ENCODE results near the gene AHSP.
"Not testable (repeated sequence)": the region's sequence is repeated elsewhere in the genome, so short reads cannot be mapped to it uniquely, and the experiment has no call there.

Gene AHSP, protein sequence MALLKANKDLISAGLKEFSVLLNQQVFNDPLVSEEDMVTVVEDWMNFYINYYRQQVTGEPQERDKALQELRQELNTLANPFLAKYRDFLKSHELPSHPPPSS

GRCh38 chr16:31527734-31528274 lies at the start of gene AHSP:
TSS of gene AHSP (plus strand) at chr16:31527900. CDS start at chr16:31528140, 240 bp downstream.
- no peak for DNase-seq (ENCODE audit: low read depth in 2 of 2)

DNA sequence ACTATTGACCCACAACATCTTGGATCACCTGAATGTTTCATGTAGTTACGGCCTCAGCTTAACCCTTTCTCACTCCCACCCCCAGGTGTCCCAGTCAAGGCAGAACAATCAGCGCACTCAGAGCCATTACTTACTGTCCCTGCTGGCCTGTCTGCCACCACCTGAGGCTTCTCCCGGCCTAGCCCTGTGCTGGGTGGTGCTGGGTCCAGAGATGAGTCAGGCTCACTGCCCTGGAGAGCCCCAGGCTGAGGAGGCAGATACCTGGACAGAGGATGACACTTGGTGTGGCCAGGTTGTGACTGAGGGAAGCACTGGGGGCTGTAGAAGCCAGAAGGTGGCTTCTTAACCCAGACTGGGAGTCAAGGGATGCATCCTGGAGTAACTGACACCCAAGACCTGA lies 48.7 kb upstream of the AHSP start:
- no peak for DNase-seq (ENCODE audit: low read depth in 2 of 2)

DNA sequence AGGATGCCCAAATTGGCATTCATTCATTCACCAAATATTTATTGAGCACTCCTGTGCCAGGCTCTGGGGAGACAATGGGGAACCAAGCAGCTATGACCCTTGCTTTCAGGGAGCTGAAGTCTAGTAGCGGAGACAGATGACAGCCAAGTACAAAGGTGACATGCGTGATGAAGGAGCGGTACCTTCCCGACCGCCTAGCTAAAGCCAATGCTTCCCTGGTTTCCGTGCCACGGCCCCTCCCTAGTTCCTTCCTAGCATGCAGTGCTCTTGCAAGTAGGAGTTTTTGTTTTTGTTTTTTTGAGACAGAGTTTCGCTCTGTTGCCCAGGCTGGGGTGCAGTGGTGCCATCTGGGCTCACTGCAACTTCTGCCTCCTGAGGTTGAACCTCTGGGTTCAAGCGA lies 47.9 kb upstream of the AHSP start:
- DNase-seq (ENCODE audit: low read depth in 2 of 2): no peak

DNA sequence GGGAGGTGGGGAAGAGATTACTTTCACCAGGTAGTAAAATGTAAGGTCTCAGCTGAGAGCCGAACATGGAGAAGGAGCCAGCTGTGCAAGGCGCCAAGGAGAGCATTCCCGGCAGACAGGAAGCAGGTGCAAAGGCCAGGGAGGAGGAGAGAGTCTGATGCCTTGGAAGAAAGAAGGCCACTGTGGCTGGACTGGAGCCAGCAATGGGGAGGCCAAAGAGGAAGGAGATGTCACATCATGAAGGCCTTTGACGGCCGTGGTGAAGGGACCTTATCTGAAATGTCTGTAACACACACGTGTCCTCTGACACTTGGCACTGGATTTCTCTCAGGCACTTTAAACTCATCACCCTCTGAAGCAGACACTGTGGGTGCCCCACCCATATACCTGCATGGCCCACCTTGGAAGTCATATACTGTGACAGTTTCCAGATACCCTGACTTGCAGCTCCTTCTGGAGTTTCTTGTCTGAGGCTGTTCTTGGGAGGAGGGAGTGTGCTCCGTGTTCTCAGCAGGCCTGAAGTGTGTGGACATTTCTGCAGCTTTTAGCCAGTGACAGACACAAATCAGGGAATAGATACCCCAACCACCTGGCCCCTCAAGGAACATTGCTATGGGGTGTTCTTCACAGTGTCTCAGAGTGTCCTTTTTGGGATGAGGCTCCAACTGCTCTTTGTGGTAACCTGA lies 46.7 kb upstream of the AHSP start:
- no peak for DNase-seq (ENCODE audit: low read depth in 2 of 2)

DNA sequence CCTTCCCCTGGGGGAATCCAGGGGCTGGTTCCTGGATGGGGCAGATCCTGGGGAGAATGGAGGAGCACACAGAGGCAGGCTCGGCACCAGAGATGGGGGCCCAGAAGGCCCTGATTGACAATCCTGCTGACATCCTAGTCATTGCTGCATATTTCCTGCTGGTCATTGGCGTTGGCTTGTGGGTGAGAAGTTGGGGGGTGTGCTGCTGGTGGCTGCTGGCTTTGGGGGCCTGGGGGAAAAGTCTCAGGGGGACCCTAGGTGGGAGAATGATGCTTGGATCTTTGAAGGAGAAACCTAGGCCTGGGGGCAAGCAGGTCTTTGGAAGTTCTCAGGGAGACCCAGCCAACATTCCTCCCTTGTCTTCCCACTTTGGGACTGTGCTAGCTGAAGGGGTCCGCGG lies 44.6 kb upstream of the AHSP start, which contains the start of gene SLC5A2:
Gene SLC5A2 (plus strand): TSS at position 43 of the 400 bp plus-strand sequence. CDS start 14 bp downstream, at position 57.
- DNase-seq (ENCODE audit: low read depth in 2 of 2): no peak

DNA sequence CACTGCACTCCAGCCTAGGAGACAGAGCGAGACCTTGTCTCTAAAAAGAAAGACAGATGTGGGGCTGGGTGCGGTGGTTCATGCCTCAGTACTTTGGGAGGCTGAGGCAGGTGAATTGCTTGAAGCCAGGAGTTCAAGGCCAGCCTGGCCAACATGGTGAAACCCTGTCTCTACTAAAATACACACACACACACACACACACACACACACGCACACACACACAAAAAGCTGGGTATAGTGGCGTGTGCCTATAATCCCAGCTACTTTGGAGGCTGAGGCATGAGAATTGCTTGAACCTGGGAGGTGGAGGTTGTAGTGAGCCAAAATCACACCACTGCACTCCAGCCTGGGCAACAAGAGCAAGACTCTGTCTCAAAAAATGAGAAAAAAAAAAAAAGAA lies 43.7 kb upstream of the AHSP start:
- DNase-seq (ENCODE audit: low read depth in 2 of 2): not testable (repeated sequence)

DNA sequence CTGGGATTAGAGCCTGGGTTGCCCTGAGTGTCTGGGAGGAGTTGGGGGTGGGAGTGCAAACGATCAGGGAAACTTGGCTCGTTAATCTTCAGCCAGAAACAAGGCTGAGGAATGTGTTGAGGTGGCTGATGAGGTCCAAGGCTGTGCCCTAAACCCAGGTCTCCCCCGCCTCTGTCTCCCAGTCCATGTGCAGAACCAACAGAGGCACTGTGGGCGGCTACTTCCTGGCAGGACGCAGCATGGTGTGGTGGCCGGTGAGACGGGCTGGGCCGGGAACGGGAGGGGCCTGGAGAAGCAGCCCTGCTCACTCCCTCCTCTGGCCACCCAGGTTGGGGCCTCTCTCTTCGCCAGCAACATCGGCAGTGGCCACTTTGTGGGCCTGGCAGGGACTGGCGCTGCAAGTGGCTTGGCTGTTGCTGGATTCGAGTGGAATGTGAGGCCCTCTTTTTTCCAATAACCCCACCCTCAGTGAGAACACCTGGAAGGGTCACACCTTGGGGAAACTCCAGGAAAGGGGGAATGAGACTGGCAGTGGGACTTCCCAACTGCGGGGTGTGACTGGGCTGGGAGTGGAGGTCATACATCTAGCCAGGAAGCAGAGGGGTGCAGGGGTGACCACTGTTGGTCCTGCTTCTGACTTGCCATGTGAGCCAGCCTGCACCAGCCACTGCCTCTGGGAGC lies 43.1 kb upstream of the AHSP start:
- no peak for DNase-seq (ENCODE audit: low read depth in 2 of 2)

GRCh38 chr16:31485571-31485970 lies 42.1 kb upstream of the AHSP start:
- no peak for DNase-seq (ENCODE audit: low read depth in 2 of 2)

GRCh38 chr16:31486045-31486444 lies 41.7 kb upstream of the AHSP start:
- DNase-seq (ENCODE audit: low read depth in 2 of 2): no peak

DNA sequence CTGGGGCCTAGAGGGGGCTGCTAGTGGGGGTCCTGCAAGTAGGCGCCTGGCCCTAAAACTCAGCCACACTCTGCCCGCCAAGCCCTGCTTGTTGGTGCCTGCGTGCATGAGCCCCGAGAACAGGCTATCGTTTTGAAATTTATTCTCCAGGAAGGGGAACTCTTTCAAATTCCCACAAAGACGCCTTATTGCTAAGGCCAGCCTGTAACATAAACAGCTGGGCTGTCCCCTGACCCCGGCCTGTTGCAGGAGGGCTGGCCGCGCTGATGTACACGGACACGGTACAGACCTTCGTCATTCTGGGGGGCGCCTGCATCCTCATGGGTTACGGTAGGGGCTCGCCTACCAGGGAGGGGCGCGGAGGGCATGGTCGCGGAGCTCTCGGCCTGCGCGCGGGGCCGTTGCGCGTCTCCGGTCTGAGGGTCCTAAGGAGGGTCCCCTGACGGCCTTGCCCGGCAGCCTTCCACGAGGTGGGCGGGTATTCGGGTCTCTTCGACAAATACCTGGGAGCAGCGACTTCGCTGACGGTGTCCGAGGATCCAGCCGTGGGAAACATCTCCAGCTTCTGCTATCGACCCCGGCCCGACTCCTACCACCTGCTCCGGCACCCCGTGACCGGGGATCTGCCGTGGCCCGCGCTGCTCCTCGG lies 40.5 kb upstream of the AHSP start:
- no peak for DNase-seq (ENCODE audit: low read depth in 2 of 2)

GRCh38 chr16:31487720-31488467 lies 39.8 kb upstream of the AHSP start:
- DNase-seq (ENCODE audit: low read depth in 2 of 2): peak; percentile 35 to 46

DNA sequence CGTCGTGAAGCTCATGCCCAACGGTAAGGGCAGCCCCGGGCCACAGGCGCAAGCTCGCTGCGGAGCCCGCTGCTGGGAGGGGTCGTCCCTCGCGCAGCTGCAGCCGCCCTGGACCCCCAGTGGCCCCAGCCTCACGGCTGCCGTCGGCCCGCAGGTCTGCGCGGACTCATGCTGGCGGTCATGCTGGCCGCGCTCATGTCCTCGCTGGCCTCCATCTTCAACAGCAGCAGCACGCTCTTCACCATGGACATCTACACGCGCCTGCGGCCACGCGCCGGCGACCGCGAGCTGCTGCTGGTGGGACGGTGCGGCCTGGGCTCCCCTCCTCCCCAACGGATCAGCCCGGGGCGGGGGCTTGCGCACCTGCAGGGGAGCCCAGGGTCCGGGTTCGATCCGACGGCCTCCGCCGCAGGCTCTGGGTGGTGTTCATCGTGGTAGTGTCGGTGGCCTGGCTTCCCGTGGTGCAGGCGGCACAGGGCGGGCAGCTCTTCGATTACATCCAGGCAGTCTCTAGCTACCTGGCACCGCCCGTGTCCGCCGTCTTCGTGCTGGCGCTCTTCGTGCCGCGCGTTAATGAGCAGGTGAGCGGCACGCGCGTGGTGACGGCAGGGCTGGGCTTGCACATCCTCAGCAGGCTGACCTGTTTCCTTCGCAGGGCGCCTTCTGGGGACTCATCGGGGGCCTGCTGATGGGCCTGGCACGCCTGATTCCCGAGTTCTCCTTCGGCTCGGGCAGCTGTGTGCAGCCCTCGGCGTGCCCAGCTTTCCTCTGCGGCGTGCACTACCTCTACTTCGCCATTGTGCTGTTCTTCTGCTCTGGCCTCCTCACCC lies 39.0 kb upstream of the AHSP start:
- DNase-seq (ENCODE audit: low read depth in 2 of 2): no peak

- no peak for DNase-seq (ENCODE audit: low read depth in 2 of 2)
Measured at GRCh38 chr16:31489298-31489564, 38.5 kb upstream of the AHSP start.

DNA sequence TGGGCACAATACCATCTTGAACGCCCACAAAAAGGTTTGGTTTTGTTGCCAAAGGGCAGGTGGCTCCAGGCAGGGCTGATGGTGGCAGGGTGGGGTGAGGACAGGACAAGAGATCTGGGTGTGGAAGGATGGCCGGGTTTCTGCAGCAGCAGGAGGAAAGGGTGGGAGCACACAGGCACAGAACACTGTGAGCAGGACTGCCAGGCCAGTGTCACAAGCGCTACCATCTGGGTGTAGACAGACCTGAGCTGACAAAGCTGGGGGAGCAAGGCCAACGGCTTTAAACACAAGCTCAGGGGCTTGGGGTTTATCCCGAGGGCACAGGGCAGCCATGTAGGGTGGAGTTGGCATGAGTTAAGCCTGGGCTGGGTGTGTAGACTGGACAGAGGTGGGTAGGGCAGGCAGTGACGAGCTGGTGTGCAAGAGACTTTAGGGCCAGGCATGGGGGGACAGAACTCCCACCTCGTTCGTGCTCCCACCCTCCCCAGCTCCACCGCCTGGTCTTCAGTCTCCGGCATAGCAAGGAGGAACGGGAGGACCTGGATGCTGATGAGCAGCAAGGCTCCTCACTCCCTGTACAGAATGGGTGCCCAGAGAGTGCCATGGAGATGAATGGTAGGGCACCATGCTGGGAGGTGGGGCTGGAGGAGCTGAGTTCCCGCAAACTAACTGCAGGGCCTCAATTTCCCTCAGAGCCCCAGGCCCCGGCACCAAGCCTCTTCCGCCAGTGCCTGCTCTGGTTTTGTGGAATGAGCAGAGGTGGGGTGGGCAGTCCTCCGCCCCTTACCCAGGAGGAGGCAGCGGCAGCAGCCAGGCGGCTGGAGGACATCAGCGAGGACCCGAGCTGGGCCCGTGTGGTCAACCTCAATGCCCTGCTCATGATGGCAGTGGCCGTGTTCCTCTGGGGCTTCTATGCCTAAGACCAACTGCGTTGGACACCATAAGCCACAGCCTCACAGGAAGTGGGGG lies 37.8 kb upstream of the AHSP start:
- DNase-seq (ENCODE audit: low read depth in 2 of 2): no peak

DNA sequence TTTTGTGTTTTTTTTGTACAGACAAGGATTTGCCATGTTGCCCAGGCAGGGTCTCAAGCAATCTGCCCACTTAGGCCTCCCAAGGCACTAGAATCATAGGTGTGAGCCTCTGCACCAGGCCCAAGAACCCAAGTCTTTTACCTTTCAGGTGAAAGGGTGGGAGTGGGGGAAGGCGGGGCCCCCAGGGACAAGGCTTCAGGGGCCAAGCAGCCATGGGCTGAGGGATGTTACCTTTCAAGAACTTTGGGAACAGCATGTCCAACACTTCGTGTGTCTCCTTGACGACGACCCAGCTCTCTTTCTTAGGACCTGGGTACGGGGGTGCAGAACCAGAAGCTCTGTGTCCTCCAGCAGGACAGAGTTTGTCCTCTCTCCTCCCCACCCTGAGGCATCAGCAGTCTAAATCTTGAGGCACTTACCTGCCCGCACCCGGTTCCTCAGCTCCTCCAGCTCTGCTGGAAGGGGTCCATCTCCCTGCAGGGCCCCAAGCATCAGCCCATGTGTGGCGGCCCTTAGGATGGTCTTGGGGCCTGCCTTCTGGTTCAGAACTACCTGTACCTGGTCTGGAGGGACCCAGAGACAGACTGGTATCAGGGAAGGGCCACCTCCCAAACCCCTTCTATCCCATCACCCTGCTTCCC lies 35.8 kb upstream of the AHSP start:
- DNase-seq (ENCODE audit: low read depth in 2 of 2): no peak

GRCh38 chr16:31493506-31494125 lies 34.1 kb upstream of the AHSP start:
- DNase-seq (ENCODE audit: low read depth in 2 of 2): no peak

- no peak for DNase-seq (ENCODE audit: low read depth in 2 of 2)
Measured at GRCh38 chr16:31496670-31497069, 31.0 kb upstream of the AHSP start.

GRCh38 chr16:31498493-31498892 lies 29.2 kb upstream of the AHSP start:
- no peak for DNase-seq (ENCODE audit: low read depth in 2 of 2)

DNA sequence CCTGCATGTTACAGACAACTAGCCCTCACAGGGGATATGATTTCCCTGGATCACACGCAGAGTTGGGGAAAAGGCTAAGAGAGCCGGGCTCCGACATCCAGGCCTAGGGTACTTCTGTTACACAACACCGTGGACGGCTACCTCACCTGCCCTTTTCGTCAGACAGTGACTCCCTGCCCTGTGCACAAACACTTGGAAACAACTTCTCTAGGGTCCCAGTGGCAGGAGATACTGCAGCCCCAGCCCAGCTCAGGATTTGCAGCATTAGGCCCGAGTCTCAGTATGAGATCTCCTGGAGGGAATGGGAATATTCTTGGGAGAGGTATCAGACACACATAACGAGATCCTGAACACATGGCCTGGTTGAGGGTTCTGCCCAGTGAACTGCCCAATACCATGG lies 27.8 kb upstream of the AHSP start:
- DNase-seq (ENCODE audit: low read depth in 2 of 2): no peak

Measured in stimulated activated CD8-positive, alpha-beta memory T cell treated with anti-CD3 and anti-CD28 coated beads, Interleukin-2, amount 100 ng/mL, for 1 hour (primary cell).